ACHN (cell line): ENCODE results near the gene TLK2.
A peak's percentile ranks its signal among the peaks of the same experiment; 100 is the strongest.
"Not testable (repeated sequence)": the region's sequence is repeated elsewhere in the genome, so short reads cannot be mapped to it uniquely, and the experiment has no call there.

Source experiments
- DNase-seq: peaks from one replicate; pipeline ENCODE4 v3.0.0-alpha.2; 2015
- in situ Hi-C: cut with HindIII; loops from 2 replicates; pipeline ENCODE4 v1.10.0; 2017; ENCODE audit warnings: low sequenced_read_pairs, low pct_ligation_motif_present, low pct_unique_long_range_greater_than_20kb

The TLK2 gene

GRCh38 chr17:62478880-62479638, 434 bp downstream of the TLK2 start:
- DNase-seq: peak; percentile 19
- in situ Hi-C loops: not testable (repeated sequence)

DNA sequence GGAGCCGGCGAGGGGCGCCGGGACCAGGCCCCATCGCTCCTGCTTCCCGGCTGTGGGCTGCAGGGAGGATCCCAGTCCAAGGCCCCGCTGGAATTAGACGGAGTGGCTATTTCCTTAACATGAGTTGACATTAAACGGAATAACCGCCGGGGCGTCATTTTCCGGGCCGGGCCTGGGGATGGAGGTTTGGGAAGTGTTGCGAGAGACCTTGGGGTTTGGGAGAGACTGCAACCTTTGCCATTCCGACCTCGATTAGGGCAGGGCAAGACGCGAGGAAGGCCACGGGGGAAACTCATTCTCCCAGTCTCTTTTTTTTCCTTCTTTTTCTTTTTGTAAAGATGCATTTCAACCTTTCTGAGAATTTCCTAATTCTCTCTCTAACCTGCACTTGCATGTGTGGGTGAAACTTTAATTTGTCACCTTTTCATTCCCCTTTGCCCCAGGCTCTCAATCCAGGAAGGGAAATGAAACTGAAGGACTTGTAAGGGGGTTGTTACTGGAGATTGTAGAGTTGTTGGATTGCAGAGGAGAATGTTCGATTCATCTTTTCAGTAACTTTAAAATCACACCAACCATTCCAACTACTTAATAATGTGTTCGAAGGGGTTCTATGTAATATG, 1.1 kb downstream of the TLK2 start:
- DNase-seq: peak; percentile 23

GRCh38 chr17:62482553-62482952, 3.9 kb downstream of the TLK2 start:
- DNase-seq, in situ Hi-C loops: not testable (repeated sequence)

More for the DNA sequence above, 1.1 kb downstream of the TLK2 start:
- in situ Hi-C loops: not testable (repeated sequence)

GRCh38 chr17:62490990-62491389, 12.4 kb downstream of the TLK2 start:
- in situ Hi-C loops, DNase-seq: not testable (repeated sequence)

DNA sequence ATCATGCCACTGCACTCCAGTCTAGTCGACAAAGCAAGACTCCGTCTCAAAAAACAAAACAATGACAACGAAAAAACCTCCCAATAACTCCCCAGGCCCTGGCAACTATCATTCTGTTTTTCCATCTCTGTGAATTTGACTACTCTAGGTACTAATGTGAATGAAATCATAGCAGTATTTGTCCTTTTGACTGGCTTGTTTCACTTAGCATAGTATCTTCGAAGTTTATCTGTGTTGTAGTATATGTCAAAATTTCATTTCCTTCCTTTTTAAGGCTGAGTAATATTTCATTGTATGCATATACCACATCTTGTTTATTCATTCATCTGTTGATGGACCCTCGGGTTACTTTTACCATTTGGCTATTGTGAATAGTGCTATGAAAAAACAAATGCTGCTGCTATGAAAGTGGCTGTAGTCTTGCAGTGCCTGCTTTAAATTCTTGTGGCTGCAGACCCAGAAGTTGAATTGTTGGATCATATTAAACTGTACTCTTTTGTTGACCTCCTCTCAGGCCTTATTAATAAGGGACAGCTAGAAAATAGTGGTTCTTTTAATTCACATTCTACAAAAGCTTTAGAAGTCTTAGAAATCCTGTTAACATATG, 14.5 kb downstream of the TLK2 start:
- DNase-seq, in situ Hi-C loops: not testable (repeated sequence)

DNA sequence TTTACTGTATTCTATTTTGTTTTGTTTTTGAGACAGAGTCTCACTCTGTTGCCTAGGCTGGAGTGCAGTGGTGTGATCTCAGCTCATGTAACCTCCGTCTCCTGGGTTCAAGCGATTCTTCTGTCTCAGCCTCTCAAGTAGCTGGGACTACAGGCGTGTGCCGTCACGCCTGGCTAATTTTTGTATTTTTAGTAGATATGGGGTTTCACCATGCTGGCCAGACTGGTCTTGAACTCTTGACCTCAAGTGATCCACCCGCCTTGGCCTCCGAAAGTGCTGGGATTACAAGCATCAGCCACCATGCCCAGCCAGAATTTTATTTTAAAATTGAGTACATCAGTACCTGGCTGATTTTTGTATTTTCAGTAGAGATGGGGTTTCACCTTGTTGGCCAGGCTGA, 15.4 kb downstream of the TLK2 start:
- in situ Hi-C loops, DNase-seq: not testable (repeated sequence)

GRCh38 chr17:62496344-62496743, 17.7 kb downstream of the TLK2 start:
- in situ Hi-C loops, DNase-seq: not testable (repeated sequence)

DNA sequence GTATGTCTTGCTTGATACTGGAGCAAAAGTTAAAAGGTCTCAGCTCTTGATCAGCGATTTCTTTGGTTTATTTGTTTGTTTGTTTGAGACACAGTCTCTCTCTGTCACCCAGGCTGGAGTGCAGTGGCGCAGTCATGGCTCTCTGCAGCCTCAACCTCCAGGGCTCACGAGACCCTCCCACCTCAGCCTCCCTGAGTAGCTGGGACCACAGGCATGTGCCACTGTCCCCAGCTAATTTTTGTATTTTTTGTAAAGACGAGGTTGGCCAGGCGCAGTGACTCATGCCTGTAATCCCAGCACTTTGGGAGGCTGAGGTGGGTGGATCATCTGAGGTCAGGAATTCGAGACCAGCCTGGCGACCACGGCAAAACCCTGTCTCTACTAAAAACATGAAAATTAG, 20.2 kb downstream of the TLK2 start:
- DNase-seq, in situ Hi-C loops: not testable (repeated sequence)

DNA sequence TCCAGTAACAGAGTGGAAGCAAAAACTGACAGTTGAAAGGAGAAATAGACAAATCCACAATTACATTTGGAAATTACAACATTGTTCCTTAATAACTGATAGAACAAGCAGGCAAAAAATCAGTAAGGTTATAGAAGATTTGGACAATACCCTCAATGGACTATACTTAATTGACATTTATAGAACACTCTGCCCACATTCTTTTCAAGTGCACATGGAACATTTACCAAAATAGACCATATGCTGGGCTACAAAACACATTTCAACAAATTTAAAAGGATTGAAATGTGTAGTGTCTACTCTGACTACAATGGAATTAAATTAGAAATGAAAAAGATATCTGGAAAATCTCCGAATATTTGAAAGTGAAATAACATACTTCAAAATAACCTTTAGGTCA, 21.8 kb downstream of the TLK2 start:
- in situ Hi-C loops, DNase-seq: not testable (repeated sequence)

GRCh38 chr17:62504857-62505256, 26.2 kb downstream of the TLK2 start:
- in situ Hi-C loops, DNase-seq: not testable (repeated sequence)

DNA sequence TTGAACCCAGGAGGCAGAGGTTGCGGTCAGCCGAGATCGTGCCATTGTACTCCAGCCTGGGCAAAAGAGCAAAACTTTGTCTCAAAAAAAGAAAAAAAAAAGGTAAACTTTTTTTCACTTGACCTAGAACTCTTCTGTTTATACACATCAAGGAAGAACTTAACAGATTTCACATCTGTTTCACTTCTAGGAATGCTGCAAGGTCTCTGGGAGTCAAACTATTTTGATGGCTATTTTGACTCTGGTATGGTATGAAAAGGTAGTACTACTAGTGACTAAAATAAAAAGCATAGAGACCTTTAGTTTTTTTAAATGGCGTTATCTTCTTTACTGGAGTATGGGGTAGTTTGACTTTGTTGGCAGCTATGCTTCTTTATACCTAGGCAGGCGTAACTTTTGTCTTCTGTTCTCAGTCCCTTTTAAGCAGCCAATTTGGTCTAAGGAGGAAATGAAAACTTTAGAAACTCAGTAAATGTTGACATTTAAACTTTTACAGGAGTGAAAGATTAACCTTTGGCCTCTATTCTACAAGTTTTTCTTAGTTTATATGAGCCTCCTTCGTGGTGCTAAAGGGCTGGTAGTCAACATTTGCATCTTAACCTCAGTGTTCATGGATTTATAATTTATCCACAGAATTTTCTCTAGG, 28.7 kb downstream of the TLK2 start:
- in situ Hi-C loops, DNase-seq: not testable (repeated sequence)

- in situ Hi-C loops, DNase-seq: not testable (repeated sequence)
These were observed 31.7 kb downstream of the TLK2 start for GRCh38 chr17:62510247-62510819.

GRCh38 chr17:62511014-62511413, 32.4 kb downstream of the TLK2 start:
- in situ Hi-C loops, DNase-seq: not testable (repeated sequence)

GRCh38 chr17:62516376-62516775, 37.8 kb downstream of the TLK2 start:
- in situ Hi-C loops, DNase-seq: not testable (repeated sequence)

DNA sequence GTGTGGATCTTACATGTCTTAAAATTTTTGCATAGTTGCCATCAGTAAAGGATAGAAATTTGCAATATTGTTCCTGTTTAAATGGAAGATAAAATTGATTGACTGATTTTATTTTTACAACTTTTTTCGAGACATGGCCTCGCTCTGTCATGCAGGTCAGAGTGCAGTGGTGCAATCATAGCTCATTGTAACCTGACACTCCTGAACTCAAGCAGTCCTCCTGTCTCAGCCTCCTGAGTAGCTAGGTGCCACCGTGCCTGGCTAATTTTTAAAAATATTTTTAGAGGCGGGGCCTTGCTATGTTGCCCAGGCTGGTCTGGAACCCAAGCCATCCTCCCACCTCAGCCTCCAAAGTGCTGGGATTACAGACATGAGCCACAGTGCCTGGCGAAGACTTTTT, 42.7 kb downstream of the TLK2 start:
- DNase-seq, in situ Hi-C loops: not testable (repeated sequence)

- DNase-seq, in situ Hi-C loops: not testable (repeated sequence)
These were observed 45.5 kb downstream of the TLK2 start for GRCh38 chr17:62524077-62524476.

- in situ Hi-C loops, DNase-seq: not testable (repeated sequence)
These were observed 46.7 kb downstream of the TLK2 start for GRCh38 chr17:62525317-62525716.

GRCh38 chr17:62530936-62531335, 52.3 kb downstream of the TLK2 start:
- DNase-seq, in situ Hi-C loops: not testable (repeated sequence)

DNA sequence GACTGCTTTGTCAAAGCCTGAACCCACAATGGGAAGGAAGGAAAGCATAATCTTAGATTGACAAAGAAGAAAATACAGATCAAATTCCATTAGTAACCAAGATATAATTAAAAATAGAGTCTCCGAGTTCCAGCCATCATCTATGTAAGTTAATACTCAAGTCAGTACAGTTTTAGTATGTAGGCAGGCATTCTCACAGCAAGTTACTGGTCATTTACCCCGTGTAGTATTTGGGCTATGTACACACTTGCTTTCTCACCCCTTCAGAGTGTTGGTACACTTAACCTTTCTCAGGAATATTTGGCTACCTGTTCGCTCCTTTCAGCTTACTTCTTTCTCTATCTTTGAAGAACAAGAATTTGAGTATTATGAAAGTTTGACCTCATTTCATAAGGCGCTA, 57.9 kb downstream of the TLK2 start:
- DNase-seq, in situ Hi-C loops: not testable (repeated sequence)
